ENCODE measurements around the gene CCL1. TPM values are rescaled to one million over a fixed set of nuclear protein-coding genes. Genes with fewer than 3 reads are reported as not detected.

CCL1 gene
- total RNA-seq, 4 donors from 2014 or later: not detected

- Histone ChIP-seq H3K36me3 (no peaks in the 10 kb centered on the region), H3K27ac (no peak overlapping the region), H3K4me1 (no peaks in the 10 kb centered on the region), H3K27me3 (no peaks in the 10 kb centered on the region), H3K9me3 (no peaks in the 10 kb centered on the region), H3K4me3 (no peak overlapping the region)
- TF ChIP-seq POLR2A (IDR thresholded peaks at IDR 0.05) (no peak), CTCF (IDR thresholded peaks at IDR 0.05) (no peak)
- no peak for DNase-seq
Measured at GRCh38 chr17:34357398-34357797, 5.6 kb downstream of the CCL1 start.

- Histone ChIP-seq H3K36me3 (no peaks in the 10 kb centered on the region), H3K27ac (peak within 1 kb of the TSS in 1 of 4 donors; percentile 22), H3K27me3 (no peaks in the 10 kb centered on the region), H3K9me3 (no peaks in the 10 kb centered on the region), H3K4me1 (no peaks in the 10 kb centered on the region), H3K4me3 (no peak within 1 kb of the TSS)
- DNase-seq: no peak
- no peak for TF ChIP-seq POLR2A (IDR thresholded peaks at IDR 0.05)
Measured at GRCh38 chr17:34356194-34356593, 6.8 kb downstream of the CCL1 start, which contains the start of gene CCL13. CCL13 (plus strand) TSS chr17:34356480; CDS start chr17:34356527, 47 bp downstream.

GRCh38 chr17:34354637-34355036, 8.4 kb downstream of the CCL1 start:
- DNase-seq: no peak
- TF ChIP-seq POLR2A (IDR thresholded peaks at IDR 0.05) (no peak), CTCF (IDR thresholded peaks at IDR 0.05) (no peak)
- no peak overlapping the region for H3K27ac ChIP-seq

GRCh38 chr17:34352191-34352590, 10.8 kb downstream of the CCL1 start:
- Histone ChIP-seq H3K27ac (no peak overlapping the region), H3K9me3 (no peaks in the 10 kb centered on the region), H3K4me1 (no peaks in the 10 kb centered on the region), H3K27me3 (no peaks in the 10 kb centered on the region), H3K4me3 (no peak overlapping the region), H3K36me3 (no peaks in the 10 kb centered on the region)
- TF ChIP-seq CTCF (IDR thresholded peaks at IDR 0.05) (no peak), POLR2A (IDR thresholded peaks at IDR 0.05) (no peak)
- DNase-seq: no peak

More at GRCh38 chr17:34354637-34355036, 8.4 kb downstream of the CCL1 start:
- H3K9me3 ChIP-seq: no peaks in the 10 kb centered on the region
- H3K36me3 ChIP-seq: no peaks in the 10 kb centered on the region
- H3K27me3 ChIP-seq: no peaks in the 10 kb centered on the region
- no peaks in the 10 kb centered on the region for H3K4me1 ChIP-seq
- H3K4me3 ChIP-seq: no peak overlapping the region

- no peak for DNase-seq
- Histone ChIP-seq H3K27me3 (no peaks in the 10 kb centered on the region), H3K4me3 (no peak overlapping the region), H3K27ac (peak overlapping the region in 2 of 4 donors; percentile 39 to 46), H3K4me1 (no peaks in the 10 kb centered on the region), H3K36me3 (no peaks in the 10 kb centered on the region), H3K9me3 (no peaks in the 10 kb centered on the region)
- TF ChIP-seq POLR2A (IDR thresholded peaks at IDR 0.05): no peak
- no peak for TF ChIP-seq CTCF (IDR thresholded peaks at IDR 0.05)
Measured at GRCh38 chr17:34351096-34351495, 11.9 kb downstream of the CCL1 start.

- H3K27me3 ChIP-seq: no peaks in the 10 kb centered on the region
- no peak for DNase-seq
- no peak for TF ChIP-seq CTCF (IDR thresholded peaks at IDR 0.05)
- TF ChIP-seq POLR2A (IDR thresholded peaks at IDR 0.05): no peak
- no peaks in the 10 kb centered on the region for H3K36me3 ChIP-seq
- H3K27ac ChIP-seq: no peak overlapping the region
- no peak overlapping the region for H3K4me3 ChIP-seq
- H3K4me1 ChIP-seq: no peaks in the 10 kb centered on the region
- H3K9me3 ChIP-seq: no peaks in the 10 kb centered on the region
Measured at GRCh38 chr17:34349751-34350150, 13.3 kb downstream of the CCL1 start.

All from Peyer's patch (tissue), 4 donors.